ENCODE results near the gene ADH1C. TPM values are rescaled to one million over a fixed set of nuclear protein-coding genes. Genes with fewer than 3 reads are reported as not detected.

The ADH1C gene
- 25.3 TPM for total RNA-seq

GRCh38 chr4:99352602-99353537 is at the start of gene ADH1C:
TSS of gene ADH1C (minus strand) at chr4:99352746. CDS start at chr4:99352675, 71 bp downstream.
- Histone ChIP-seq H3K27ac (no peak within 1 kb of the TSS), H3K4me3 (no peak within 1 kb of the TSS), H3K4me1 (peaks cover 12% of the 10 kb centered on the region), H3K9me3 (no peaks in the 10 kb centered on the region), H3K27me3 (no peaks in the 10 kb centered on the region), H3K36me3 (no peaks in the 10 kb centered on the region)
- no peak for DNase-seq (ENCODE audit: extremely low spot score in 2 of 2)
- TF ChIP-seq POLR2AphosphoS5 (IDR thresholded peaks at IDR 0.05; ENCODE audit: insufficient read depth in 1 of 2, low read depth in 1 of 2), result no peak
- TF ChIP-seq POLR2A (IDR thresholded peaks at IDR 0.05), result no peak
- TF ChIP-seq, protein P1, sequence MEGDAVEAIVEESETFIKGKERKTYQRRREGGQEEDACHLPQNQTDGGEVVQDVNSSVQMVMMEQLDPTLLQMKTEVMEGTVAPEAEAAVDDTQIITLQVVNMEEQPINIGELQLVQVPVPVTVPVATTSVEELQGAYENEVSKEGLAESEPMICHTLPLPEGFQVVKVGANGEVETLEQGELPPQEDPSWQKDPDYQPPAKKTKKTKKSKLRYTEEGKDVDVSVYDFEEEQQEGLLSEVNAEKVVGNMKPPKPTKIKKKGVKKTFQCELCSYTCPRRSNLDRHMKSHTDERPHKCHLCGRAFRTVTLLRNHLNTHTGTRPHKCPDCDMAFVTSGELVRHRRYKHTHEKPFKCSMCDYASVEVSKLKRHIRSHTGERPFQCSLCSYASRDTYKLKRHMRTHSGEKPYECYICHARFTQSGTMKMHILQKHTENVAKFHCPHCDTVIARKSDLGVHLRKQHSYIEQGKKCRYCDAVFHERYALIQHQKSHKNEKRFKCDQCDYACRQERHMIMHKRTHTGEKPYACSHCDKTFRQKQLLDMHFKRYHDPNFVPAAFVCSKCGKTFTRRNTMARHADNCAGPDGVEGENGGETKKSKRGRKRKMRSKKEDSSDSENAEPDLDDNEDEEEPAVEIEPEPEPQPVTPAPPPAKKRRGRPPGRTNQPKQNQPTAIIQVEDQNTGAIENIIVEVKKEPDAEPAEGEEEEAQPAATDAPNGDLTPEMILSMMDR (IDR thresholded peaks at IDR 0.05), result no peak
- intact Hi-C loops (cut with DNase I), result no loop called here

- intact Hi-C loops (cut with DNase I), result loop anchor here (5.0 kb wide), 1 partner anchor 79 kb away; the partner anchor contains the start of gene ADH1B
- no peak for DNase-seq (ENCODE audit: extremely low spot score in 2 of 2)
- no peak overlapping the region for H3K27ac ChIP-seq
- H3K27me3 ChIP-seq, result no peaks in the 10 kb centered on the region
- H3K4me3 ChIP-seq, result no peak overlapping the region
- no peaks in the 10 kb centered on the region for H3K36me3 ChIP-seq
- H3K4me1 ChIP-seq, result peaks cover 12% of the 10 kb centered on the region
- no peak for TF ChIP-seq POLR2A (IDR thresholded peaks at IDR 0.05)
- TF ChIP-seq, protein P1 (IDR thresholded peaks at IDR 0.05), result no peak
- TF ChIP-seq POLR2AphosphoS5 (IDR thresholded peaks at IDR 0.05; ENCODE audit: insufficient read depth in 1 of 2, low read depth in 1 of 2), result no peak
- H3K9me3 ChIP-seq, result no peaks in the 10 kb centered on the region
Observed at GRCh38 chr4:99400831-99401230, 48.3 kb upstream of the ADH1C start.

DNA sequence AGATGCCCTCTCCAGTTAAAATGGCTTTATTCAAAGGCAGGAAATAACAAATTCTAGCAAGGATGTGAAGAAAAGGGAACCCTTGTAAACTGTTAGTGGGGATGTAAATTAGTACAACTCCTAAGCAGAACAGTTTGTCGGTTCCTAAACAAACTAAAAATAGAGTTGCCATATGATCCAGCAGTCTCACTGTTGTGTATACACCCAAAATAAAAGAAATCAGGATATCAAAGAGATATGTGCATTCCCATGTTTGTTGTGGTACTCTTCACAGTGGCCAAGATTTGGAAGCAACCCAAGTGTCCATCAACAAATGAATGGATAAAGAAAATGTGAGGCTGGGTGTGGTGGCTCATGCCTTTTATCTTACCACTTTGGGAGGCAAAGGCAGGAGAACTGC is 46.5 kb upstream of the ADH1C start:
- intact Hi-C loops (cut with DNase I), result no loop called here
- no peaks in the 10 kb centered on the region for H3K36me3 ChIP-seq

GRCh38 chr4:99395595-99396364 is 43.2 kb upstream of the ADH1C start:
- intact Hi-C loops (cut with DNase I), result no loop called here
- Histone ChIP-seq H3K4me3 (no peak overlapping the region), H3K36me3 (no peaks in the 10 kb centered on the region), H3K4me1 (peaks cover 10% of the 10 kb centered on the region), H3K27me3 (no peaks in the 10 kb centered on the region), H3K27ac (peak overlapping the region; percentile 70), H3K9me3 (no peaks in the 10 kb centered on the region)
- DNase-seq (ENCODE audit: extremely low spot score in 2 of 2), result no peak
- TF ChIP-seq, protein P1 (IDR thresholded peaks at IDR 0.05), result no peak
- no peak for TF ChIP-seq POLR2AphosphoS5 (IDR thresholded peaks at IDR 0.05; ENCODE audit: insufficient read depth in 1 of 2, low read depth in 1 of 2)
- no peak for TF ChIP-seq POLR2A (IDR thresholded peaks at IDR 0.05)

More for the DNA sequence above, 46.5 kb upstream of the ADH1C start:
- Histone ChIP-seq H3K4me3 (no peak overlapping the region), H3K27me3 (no peaks in the 10 kb centered on the region), H3K9me3 (no peaks in the 10 kb centered on the region), H3K4me1 (peaks cover 10% of the 10 kb centered on the region), H3K27ac (no peak overlapping the region)
- TF ChIP-seq POLR2A (IDR thresholded peaks at IDR 0.05) (no peak), POLR2AphosphoS5 (IDR thresholded peaks at IDR 0.05; ENCODE audit: insufficient read depth in 1 of 2, low read depth in 1 of 2) (no peak)
- TF ChIP-seq, protein P1 (IDR thresholded peaks at IDR 0.05), result no peak
- no peak for DNase-seq (ENCODE audit: extremely low spot score in 2 of 2)

All from vagina (tissue), 2 donors.